ENCODE results near the gene GGT5. TPM values are rescaled to one million over a fixed set of nuclear protein-coding genes. Genes with fewer than 3 reads are reported as not detected.
"Not testable (repeated sequence)": the region's sequence is repeated elsewhere in the genome, so short reads cannot be mapped to it uniquely, and the experiment has no call there.

The GGT5 gene
- total and polyA plus RNA-seq, 8 donors = 9.9 to 48.8 (median 20.4) TPM

DNA sequence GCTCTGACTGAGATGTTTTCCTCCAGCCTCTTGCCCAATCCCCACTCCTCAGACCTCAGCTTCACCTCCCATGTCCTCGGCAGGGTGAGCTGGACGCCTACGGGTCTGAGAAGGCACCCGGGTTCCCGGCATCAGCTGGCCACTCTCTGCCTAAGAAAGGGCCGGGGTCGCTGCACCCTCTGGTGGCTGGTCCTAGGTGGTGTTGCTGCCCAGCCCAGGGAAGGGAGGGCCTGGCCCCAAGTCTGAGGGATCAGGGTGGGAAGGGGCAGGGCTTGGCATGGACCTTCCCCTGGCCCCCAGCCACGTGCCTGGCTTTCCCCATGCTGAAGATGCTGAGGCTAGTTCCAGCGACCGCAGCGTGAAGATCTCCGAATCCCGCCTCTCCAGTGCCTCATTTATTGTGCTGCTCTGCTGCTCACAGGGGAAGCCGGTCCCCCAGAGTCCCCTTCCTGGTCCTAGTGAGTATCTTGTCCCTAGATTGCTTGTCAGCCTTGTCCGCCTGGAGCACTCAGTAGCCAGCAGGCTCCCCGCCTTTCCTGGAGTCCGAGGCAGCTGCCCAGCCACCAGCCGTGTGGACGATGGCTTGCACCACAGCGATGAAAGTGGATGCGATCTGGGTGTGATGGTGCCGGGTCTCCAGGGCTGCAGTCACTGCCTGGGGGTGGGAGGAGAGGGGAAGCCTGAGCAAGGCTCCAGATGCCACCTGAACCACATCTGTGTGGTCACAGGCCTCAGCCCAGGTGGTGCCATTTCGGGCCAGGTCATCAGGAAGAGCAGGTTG, 2.9 kb upstream of the GGT5 start:
- 21 to 42% (median 39%) methylated on average over 21 to 23 of the region's 23 CpGs for WGBS, 5 donors
- H3K4me1 ChIP-seq = peaks cover 21 to 50% (median 35%) of the 10 kb centered on the region in 4 donors
- H3K27ac ChIP-seq = peak overlapping the region in 4 of 5 donors; percentile 80 to 88 (median 86)
- H3K27me3 ChIP-seq = no peaks in the 10 kb centered on the region
- peak; percentile 88 to 93 for DNase-seq
- H3K9me3 ChIP-seq = no peaks in the 10 kb centered on the region
- TF ChIP-seq POLR2AphosphoS5 (IDR thresholded peaks at IDR 0.05) (peak; percentile 38 to 88 (median 47)), EP300 (IDR thresholded peaks at IDR 0.05) (peak; percentile 65), POLR2A (IDR thresholded peaks at IDR 0.05) (no peak)
- TF ChIP-seq, protein P1, sequence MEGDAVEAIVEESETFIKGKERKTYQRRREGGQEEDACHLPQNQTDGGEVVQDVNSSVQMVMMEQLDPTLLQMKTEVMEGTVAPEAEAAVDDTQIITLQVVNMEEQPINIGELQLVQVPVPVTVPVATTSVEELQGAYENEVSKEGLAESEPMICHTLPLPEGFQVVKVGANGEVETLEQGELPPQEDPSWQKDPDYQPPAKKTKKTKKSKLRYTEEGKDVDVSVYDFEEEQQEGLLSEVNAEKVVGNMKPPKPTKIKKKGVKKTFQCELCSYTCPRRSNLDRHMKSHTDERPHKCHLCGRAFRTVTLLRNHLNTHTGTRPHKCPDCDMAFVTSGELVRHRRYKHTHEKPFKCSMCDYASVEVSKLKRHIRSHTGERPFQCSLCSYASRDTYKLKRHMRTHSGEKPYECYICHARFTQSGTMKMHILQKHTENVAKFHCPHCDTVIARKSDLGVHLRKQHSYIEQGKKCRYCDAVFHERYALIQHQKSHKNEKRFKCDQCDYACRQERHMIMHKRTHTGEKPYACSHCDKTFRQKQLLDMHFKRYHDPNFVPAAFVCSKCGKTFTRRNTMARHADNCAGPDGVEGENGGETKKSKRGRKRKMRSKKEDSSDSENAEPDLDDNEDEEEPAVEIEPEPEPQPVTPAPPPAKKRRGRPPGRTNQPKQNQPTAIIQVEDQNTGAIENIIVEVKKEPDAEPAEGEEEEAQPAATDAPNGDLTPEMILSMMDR (IDR thresholded peaks at IDR 0.05) = peak in 6 of 7 experiments; percentile 32 to 97 (median 86)
- no peaks in the 10 kb centered on the region for H3K36me3 ChIP-seq
- intact Hi-C loops (cut with DNase I; ENCODE audit: low total_unique reads) = loop anchor here (10.0 kb wide), 1 partner anchor 63 kb away; the partner anchor contains the start of gene SUSD2
- no peak overlapping the region for H3K4me3 ChIP-seq

DNA sequence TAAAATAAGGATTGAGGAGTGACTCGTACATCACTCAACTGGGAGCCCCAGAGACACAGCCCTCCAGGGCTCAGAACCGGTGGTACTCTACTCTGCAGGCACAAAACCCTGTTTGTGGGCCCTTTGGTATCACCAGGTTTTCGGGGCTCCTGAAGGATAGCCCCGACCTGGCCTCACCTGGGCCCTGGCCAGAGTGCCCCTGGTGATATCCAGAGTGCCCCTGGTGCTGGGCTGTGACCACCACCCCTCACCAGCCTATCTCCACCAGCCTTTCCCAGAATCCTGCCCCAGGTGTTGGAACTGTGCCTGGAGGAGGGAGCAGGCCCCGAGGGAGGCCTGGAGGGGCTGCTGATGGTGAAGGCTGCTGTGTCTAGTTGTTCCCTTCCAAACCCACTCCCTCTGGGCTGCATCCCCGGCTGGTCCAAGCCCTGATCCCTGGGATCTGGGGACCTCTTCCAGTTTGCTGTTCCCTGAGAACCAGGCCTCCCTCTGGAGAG, 2.2 kb upstream of the GGT5 start:
- H3K4me3 ChIP-seq = no peak overlapping the region
- no peak for DNase-seq
- H3K27ac ChIP-seq = peak overlapping the region; percentile 52 to 88 (median 85)
- H3K36me3 ChIP-seq = no peaks in the 10 kb centered on the region
- TF ChIP-seq, protein P1 (IDR thresholded peaks at IDR 0.05) = no peak
- TF ChIP-seq EP300 (IDR thresholded peaks at IDR 0.05) = no peak
- no peak for TF ChIP-seq POLR2AphosphoS5 (IDR thresholded peaks at IDR 0.05)
- no peak for TF ChIP-seq POLR2A (IDR thresholded peaks at IDR 0.05)
- peaks cover 21 to 57% (median 36%) of the 10 kb centered on the region in 4 donors for H3K4me1 ChIP-seq
- no peaks in the 10 kb centered on the region for H3K9me3 ChIP-seq
- 56 to 67% (median 60%) methylated on average over 6 of the region's 6 CpGs for WGBS, 5 donors
- H3K27me3 ChIP-seq = no peaks in the 10 kb centered on the region
- intact Hi-C loops (cut with DNase I; ENCODE audit: low total_unique reads) = loop anchor here (10.0 kb wide), 1 partner anchor 62 kb away; the partner anchor contains the start of gene SUSD2

DNA sequence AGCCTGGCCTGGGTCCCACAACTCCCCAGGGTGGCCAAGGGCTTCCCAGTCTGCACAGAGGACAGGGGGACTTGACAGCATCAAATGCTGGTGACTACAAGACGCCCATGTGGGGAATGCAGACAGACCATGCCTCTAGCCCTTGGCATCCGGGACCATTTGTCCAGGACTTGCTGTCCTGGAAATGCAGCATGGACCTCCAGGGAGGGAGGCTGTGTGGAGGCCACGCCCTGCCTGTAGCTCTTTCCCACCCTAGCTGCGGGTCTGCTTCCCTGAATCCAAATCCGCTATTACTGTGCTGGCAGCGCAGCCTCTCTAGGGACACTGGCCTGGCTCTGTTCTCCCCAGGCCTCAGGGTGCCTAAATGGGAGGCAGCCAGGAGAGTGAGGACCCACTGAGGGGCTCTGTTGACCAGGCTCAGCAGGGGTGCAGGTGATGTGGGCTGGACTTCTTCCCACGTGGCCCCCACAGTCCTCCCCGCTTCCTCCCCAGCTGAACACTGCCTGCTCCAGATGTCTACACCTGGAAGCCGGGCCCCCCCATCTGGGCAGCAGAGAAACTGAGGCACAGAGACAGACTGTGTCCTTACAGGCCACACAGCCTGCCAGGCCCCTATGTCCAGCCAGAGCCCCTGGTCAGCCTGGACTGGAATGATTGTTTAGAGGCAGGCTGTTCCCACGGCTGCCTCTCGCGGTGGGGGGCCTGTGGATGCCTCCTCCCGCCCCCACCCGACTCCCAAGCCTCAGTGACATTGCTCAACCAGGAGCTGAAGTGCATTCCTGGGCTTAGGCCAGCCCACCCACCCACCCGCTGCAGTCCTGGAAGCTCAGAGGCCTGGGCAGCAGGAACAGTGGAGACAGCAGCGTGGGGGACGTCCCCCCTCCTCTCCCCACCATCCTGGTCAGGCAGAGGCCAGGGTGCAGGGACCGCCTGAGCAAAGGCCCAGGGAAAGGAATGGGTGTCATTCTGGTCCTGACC, 991 bp upstream of the GGT5 start:
- peaks cover 21 to 59% (median 36%) of the 10 kb centered on the region in 4 donors for H3K4me1 ChIP-seq
- not testable (repeated sequence) for H3K9me3 ChIP-seq, H3K27me3 ChIP-seq, H3K36me3 ChIP-seq
- DNase-seq = peak; percentile 38 to 69
- peak overlapping the region in 3 of 4 donors; percentile 21 to 44 (median 25) for H3K4me3 ChIP-seq
- intact Hi-C loops (cut with DNase I; ENCODE audit: low total_unique reads) = loop anchor here (10.0 kb wide), 1 partner anchor 61 kb away; the partner anchor contains the start of gene SUSD2
- H3K27ac ChIP-seq = peak overlapping the region; percentile 70 to 88 (median 85)
- 48 to 76% (median 70%) methylated on average over 12 to 18 of the region's 18 CpGs for WGBS, 5 donors
- TF ChIP-seq POLR2AphosphoS5 (IDR thresholded peaks at IDR 0.05) = peak; percentile 60 to 76 (median 75)
- TF ChIP-seq EP300 (IDR thresholded peaks at IDR 0.05) = peak; percentile 69

DNA sequence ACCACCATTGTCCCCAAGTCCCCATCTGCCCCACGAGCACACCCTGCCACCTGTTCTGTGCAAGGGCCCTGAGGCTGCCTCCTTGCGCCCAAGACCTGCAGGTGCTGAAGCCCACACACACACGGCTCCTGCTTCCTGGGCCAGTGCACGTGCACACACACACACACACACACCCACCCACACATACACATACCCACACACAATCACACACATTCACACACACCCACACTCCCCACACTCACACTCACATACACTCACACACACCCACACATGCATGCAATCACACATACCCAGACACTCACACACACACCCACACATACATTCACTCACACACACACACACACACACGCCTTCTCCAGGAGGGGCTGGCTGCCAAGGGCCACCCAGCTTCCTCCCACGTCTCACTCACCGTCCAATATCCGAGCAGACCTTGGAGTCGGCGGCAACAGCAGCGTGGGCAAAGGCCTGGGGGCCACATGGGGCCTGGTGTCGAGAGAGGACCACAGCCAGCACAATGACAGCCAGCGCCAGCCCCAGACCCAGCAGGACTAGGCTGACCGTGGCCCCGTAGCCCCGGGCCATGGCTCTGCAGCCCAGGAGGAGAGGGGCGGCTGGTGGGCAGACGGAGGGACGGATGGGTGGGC, 616 bp downstream of the GGT5 start:
- Histone ChIP-seq H3K4me1 (peaks cover 21 to 59% (median 36%) of the 10 kb centered on the region in 4 donors), H3K27me3 (no peaks in the 10 kb centered on the region), H3K4me3 (peak overlapping the region; percentile 19 to 44 (median 32)), H3K27ac (peak overlapping the region; percentile 21 to 88 (median 85)), H3K9me3 (no peaks in the 10 kb centered on the region), H3K36me3 (no peaks in the 10 kb centered on the region)
- 47 to 69% (median 56%) methylated on average over 17 to 19 of the region's 19 CpGs for WGBS, 5 donors
- DNase-seq = peak in 1 of 2 donors; percentile 56
- TF ChIP-seq POLR2A (IDR thresholded peaks at IDR 0.05) = no peak
- TF ChIP-seq EP300 (IDR thresholded peaks at IDR 0.05) = no peak
- TF ChIP-seq, protein P1 (IDR thresholded peaks at IDR 0.05) = no peak
- TF ChIP-seq POLR2AphosphoS5 (IDR thresholded peaks at IDR 0.05) = no peak
- intact Hi-C loops (cut with DNase I; ENCODE audit: low total_unique reads) = loop anchor here (10.0 kb wide), 1 partner anchor 59 kb away; the partner anchor contains the start of gene SUSD2

DNA sequence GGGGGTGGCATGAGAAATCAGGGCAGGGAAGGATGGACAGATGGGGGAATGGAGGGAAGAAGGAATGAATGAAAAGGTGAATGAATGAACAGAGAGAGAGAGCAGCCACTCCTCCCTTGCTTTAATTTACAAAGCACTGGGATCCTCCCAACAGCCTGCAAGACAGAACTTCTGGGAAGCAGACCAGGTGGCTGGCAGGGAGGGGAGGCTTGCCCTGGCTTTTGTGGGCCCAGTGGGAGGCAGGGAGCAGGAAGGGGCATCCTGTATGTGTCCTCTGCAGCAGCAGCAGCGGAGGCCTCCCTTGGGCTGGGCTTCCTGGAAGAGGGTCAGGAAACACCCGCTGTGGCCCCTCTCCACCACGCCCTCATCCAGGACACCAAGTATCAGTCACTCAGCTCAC, 1.5 kb downstream of the GGT5 start:
- not testable (repeated sequence) for H3K27me3 ChIP-seq, H3K36me3 ChIP-seq, H3K9me3 ChIP-seq
- intact Hi-C loops (cut with DNase I; ENCODE audit: low total_unique reads) = loop anchor here (10.0 kb wide), 1 partner anchor 59 kb away; the partner anchor contains the start of gene SUSD2
- peak overlapping the region in 4 of 5 donors; percentile 19 to 88 (median 86) for H3K27ac ChIP-seq
- H3K4me3 ChIP-seq = peak overlapping the region in 3 of 4 donors; percentile 19 to 44 (median 31)
- peak in 1 of 2 donors; percentile 54 for DNase-seq
- 46 to 78% (median 71%) methylated on average over 3 of the region's 3 CpGs; no CpG with 5 or more reads in 1 of the 5 donors for WGBS, 5 donors
- peaks cover 21 to 59% (median 36%) of the 10 kb centered on the region in 4 donors for H3K4me1 ChIP-seq

DNA sequence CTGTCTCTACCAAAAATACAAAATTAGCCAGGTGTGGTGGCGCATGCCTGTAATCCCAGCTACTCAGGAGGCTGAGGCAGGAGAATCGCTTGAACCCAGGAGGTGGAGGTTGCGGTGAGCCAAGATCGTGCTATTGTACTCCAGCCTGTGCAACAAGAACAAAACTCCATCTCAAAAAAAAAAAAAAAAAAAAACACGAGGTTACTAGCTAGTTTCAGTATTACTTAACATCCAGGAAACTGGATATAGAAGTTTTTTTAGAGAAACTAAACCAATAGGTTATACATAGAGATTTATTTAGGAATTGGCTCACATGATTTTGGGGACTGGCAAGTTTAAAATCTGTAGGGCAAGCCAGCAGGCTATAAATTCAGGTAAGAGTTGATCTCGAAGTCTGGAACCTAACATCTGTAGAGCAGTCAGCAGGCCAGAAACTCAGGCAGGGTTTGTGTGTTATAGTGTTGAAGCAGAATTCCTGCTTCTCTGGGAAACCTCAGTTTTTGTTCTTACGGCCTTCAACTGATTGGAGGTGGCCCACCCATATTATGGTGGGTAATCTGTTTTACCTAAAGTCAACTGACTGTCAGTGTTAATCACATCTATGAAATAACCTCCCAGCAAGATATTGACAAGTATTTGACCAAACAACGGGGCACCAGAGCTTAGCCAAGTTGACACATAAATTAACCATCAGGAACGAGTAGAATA, 3.7 kb downstream of the GGT5 start:
- 70 to 82% (median 73%) methylated on average over 9 of the region's 9 CpGs for WGBS, 5 donors

More for the DNA sequence above, 3.7 kb downstream of the GGT5 start:
- H3K9me3 ChIP-seq, H3K27me3 ChIP-seq, H3K36me3 ChIP-seq, H3K4me3 ChIP-seq, DNase-seq: not testable (repeated sequence)
- intact Hi-C loops (cut with DNase I; ENCODE audit: low total_unique reads) = loop anchor here (10.0 kb wide), 1 partner anchor 56 kb away; the partner anchor contains the start of gene SUSD2
- peaks cover 12 to 38% (median 22%) of the 10 kb centered on the region in 4 donors for H3K4me1 ChIP-seq
- peak overlapping the region in 2 of 5 donors; percentile 4 to 29 for H3K27ac ChIP-seq
